ENCODE data around the gene EPS15. TPM values are rescaled to one million over a fixed set of nuclear protein-coding genes. Genes with fewer than 3 reads are reported as not detected.

Gene EPS15
- total and polyA plus RNA-seq, 2 of the 8 experiments (the other 6 are each of a cell fraction or from before 2014, with no cell fraction given), result 15.9 to 57.2 TPM

- Histone ChIP-seq H2AFZ (ENCODE audit: low read length) (no peak overlapping the region), H2BK20ac (ENCODE audit: low read length) (no peak overlapping the region), H2BK5ac (ENCODE audit: low read depth, low read length) (no peak overlapping the region), H3K18ac (ENCODE audit: extremely low read depth, low read length) (no peak overlapping the region), H4K8ac (ENCODE audit: extremely low read depth, insufficient read depth, low read length) (no peak overlapping the region), H3K23ac (ENCODE audit: insufficient read length) (no peak overlapping the region), H3K4me2 (ENCODE audit: insufficient read depth in 1 of 2, low read depth in 2 of 2, low read length in 2 of 2) (no peak overlapping the region), H2BK12ac (ENCODE audit: low read depth, low read length) (no peak overlapping the region), H3K9ac (replicated peaks in 1 of 4; ENCODE audit: extremely low read depth in 1 of 4, low read depth in 3 of 4, low read length in 3 of 4) (no peak overlapping the region), H3K27ac (ENCODE audit: low read depth, low read length) (no peak overlapping the region), H3K36me3 (ENCODE audit: control insufficient read depth in 2 of 4, insufficient read depth in 4 of 4, low read length in 3 of 4) (no peaks in the 10 kb centered on the region), H3K14ac (ENCODE audit: insufficient read length) (no peak overlapping the region), H3K4me3 (ENCODE audit: extremely low read depth in 1 of 4, insufficient read depth in 2 of 4, low read depth in 3 of 4, low read length in 4 of 4) (no peak overlapping the region), H2BK120ac (replicated peaks; ENCODE audit: low read depth, low read length) (no peak overlapping the region), H4K91ac (replicated peaks; ENCODE audit: insufficient read length, low read length) (no peak overlapping the region), H4K5ac (ENCODE audit: insufficient read length, low read depth, low read length) (no peak overlapping the region), H4K20me1 (replicated peaks in 1 of 2; ENCODE audit: control insufficient read depth in 1 of 2, insufficient read depth in 2 of 2, low read length in 2 of 2) (no peaks in the 10 kb centered on the region), H3K23me2 (ENCODE audit: low read depth, low read length) (peaks cover 9% of the 10 kb centered on the region; the same call in 1 of the 2 replicates), H3K4ac (replicated peaks; ENCODE audit: insufficient read length, low read depth, low read length) (no peak overlapping the region), H2AK5ac (ENCODE audit: low read depth, low read length) (no peak overlapping the region), H3K79me2 (ENCODE audit: control insufficient read depth in 1 of 2, insufficient read depth in 2 of 2, low read length in 2 of 2) (peaks cover 5 to 22% of the 10 kb centered on the region in 2 experiments; a peak in 3 of 4 replicates), H3K4me1 (replicated peaks in 1 of 4; ENCODE audit: control insufficient read depth in 3 of 4, insufficient read depth in 4 of 4, low read length in 3 of 4) (no peaks in the 10 kb centered on the region; a peak in 2 of 7 replicates), H3K56ac (replicated peaks; ENCODE audit: insufficient read length, low read depth, low read length) (no peak overlapping the region), H3K79me1 (ENCODE audit: low read depth, low read length) (no peaks in the 10 kb centered on the region), H2BK15ac (ENCODE audit: low read length) (no peak overlapping the region), H3K9me3 (ENCODE audit: insufficient read depth in 2 of 2, low read depth in 1 of 2, low read length in 1 of 2) (no peaks in the 10 kb centered on the region), H3K27me3 (replicated peaks in 1 of 4; ENCODE audit: control insufficient read depth in 3 of 4, extremely low read depth in 1 of 4, insufficient read depth in 3 of 4, low read length in 3 of 4) (no peaks in the 10 kb centered on the region)
- FAIRE-seq (no peak), DNase-seq (ENCODE audit: low read depth in 1 of 2, low spot score in 2 of 2) (no peak)
- POLR2A ChIA-PET (ENCODE audit: partially characterized antibody), result no interaction called here
- TF ChIP-seq SUZ12 (IDR thresholded peaks at IDR 0.05; ENCODE audit: low read length), result no peak
- no peak for TF ChIP-seq CREB1 (IDR thresholded peaks at IDR 0.05)
- TF ChIP-seq ATF3 (IDR thresholded peaks at IDR 0.05; ENCODE audit: insufficient read depth, low read depth, low read length), result no peak
- no peak for TF ChIP-seq CHD2 (IDR thresholded peaks at IDR 0.05; ENCODE audit: low read length)
- TF ChIP-seq TAF7 (optimal IDR thresholded peaks at IDR 0.05; ENCODE audit: borderline replicate concordance, low read depth, low read length), result no peak
- TF ChIP-seq RNF2 (IDR thresholded peaks at IDR 0.05; ENCODE audit: borderline replicate concordance, low read depth, low read length, missing control alignments, poor library complexity, severe bottlenecking), result no peak
- 90% methylated on average over 3 of the region's 3 CpGs; no CpG with 5 or more reads in 1 of the 2 experiments for WGBS, 2 experiments (ENCODE audit: extremely low coverage in 1 of 2, insufficient coverage in 1 of 2, insufficient read length in 1 of 2, insufficient replicate concordance in 2 of 2, low coverage in 1 of 2, low lambda C conversion rate in 2 of 2, missing lambda C conversion rate in 1 of 2)
- CTCF ChIA-PET (ENCODE audit: partially characterized antibody), result interaction anchor here (1.6 kb wide), 1 partner anchor 14 kb away, joined by 8 read pairs; no protein-coding TSS in a partner anchor
These were observed 1.7 kb upstream of the EPS15 start for GRCh38 chr1:51520700-51521248.

Measured in H1 (cell line).